Measurements from ENCODE around the gene NACA. TPM values are rescaled to one million over a fixed set of nuclear protein-coding genes. Genes with fewer than 3 reads are reported as not detected.
A peak's percentile ranks its signal among the peaks of the same experiment; 100 is the strongest.
"Not testable (repeated sequence)": the region's sequence is repeated elsewhere in the genome, so short reads cannot be mapped to it uniquely, and the experiment has no call there.

The NACA gene
- total RNA-seq, 2 donors from 2014 or later: 1,074 to 1,104 TPM

GRCh38 chr12:56715798-56716197 lies 9.3 kb downstream of the NACA start:
- peak in 1 of 2 donors; percentile 2 for ATAC-seq
- Mint-ChIP-seq H3K36me3 (peaks cover 46 to 79% of the 10 kb centered on the region in 2 donors), H3K27ac (peak overlapping the region; percentile 38 to 64), H3K9me3 (no peaks in the 10 kb centered on the region)
- DNase-seq (ENCODE audit: low spot score in 2 of 2): no peak

- H3K36me3 Mint-ChIP-seq: peaks cover 33 to 66% of the 10 kb centered on the region in 2 donors
- ATAC-seq: peak in 1 of 2 donors; percentile 12
- no peak overlapping the region for H3K27ac Mint-ChIP-seq
- no peaks in the 10 kb centered on the region for H3K9me3 Mint-ChIP-seq
- no peak for DNase-seq (ENCODE audit: low spot score in 2 of 2)
Observed at GRCh38 chr12:56714431-56714929, 10.6 kb downstream of the NACA start.

GRCh38 chr12:56713345-56713744 lies 11.8 kb downstream of the NACA start:
- Mint-ChIP-seq H3K9me3 (no peaks in the 10 kb centered on the region), H3K27ac (no peak overlapping the region)

GRCh38 chr12:56709759-56710376 lies 15.2 kb downstream of the NACA start:
- Mint-ChIP-seq H3K36me3 (peaks cover 21 to 33% of the 10 kb centered on the region in 2 donors), H3K27ac (no peak overlapping the region), H3K9me3 (no peaks in the 10 kb centered on the region)
- DNase-seq (ENCODE audit: low spot score in 2 of 2) (no peak), ATAC-seq (peak; percentile 29 to 35)

More at GRCh38 chr12:56713345-56713744, 11.8 kb downstream of the NACA start:
- DNase-seq (ENCODE audit: low spot score in 2 of 2): no peak
- peaks cover 32 to 57% of the 10 kb centered on the region in 2 donors for H3K36me3 Mint-ChIP-seq
- ATAC-seq: no peak

GRCh38 chr12:56704522-56704921 lies 20.6 kb downstream of the NACA start:
- DNase-seq (ENCODE audit: low spot score in 2 of 2): peak in 1 of 2 donors; percentile 23
- ATAC-seq, H3K27ac Mint-ChIP-seq, H3K9me3 Mint-ChIP-seq, H3K36me3 Mint-ChIP-seq: not testable (repeated sequence)

GRCh38 chr12:56699020-56699661 lies 26.0 kb downstream of the NACA start:
- Mint-ChIP-seq H3K36me3 (peaks cover 0 to 6% of the 10 kb centered on the region in 2 donors), H3K27ac (no peak overlapping the region), H3K9me3 (no peaks in the 10 kb centered on the region)
- ATAC-seq (no peak), DNase-seq (ENCODE audit: low spot score in 2 of 2) (no peak)

GRCh38 chr12:56695327-56696101 lies 29.6 kb downstream of the NACA start:
- H3K9me3 Mint-ChIP-seq: no peaks in the 10 kb centered on the region
- no peak for ATAC-seq
- H3K27ac Mint-ChIP-seq: no peak overlapping the region
- DNase-seq (ENCODE audit: low spot score in 2 of 2): peak in 1 of 2 donors; percentile 4
- peaks cover 0 to under 1% of the 10 kb centered on the region in 2 donors for H3K36me3 Mint-ChIP-seq

GRCh38 chr12:56694161-56694560 lies 30.9 kb downstream of the NACA start:
- Mint-ChIP-seq H3K36me3 (peaks cover 0 to under 1% of the 10 kb centered on the region in 2 donors), H3K9me3 (no peaks in the 10 kb centered on the region), H3K27ac (no peak overlapping the region)
- no peak for ATAC-seq
- no peak for DNase-seq (ENCODE audit: low spot score in 2 of 2)

GRCh38 chr12:56688846-56689109 lies 36.3 kb downstream of the NACA start:
- DNase-seq (ENCODE audit: low spot score in 2 of 2): no peak
- no peaks in the 10 kb centered on the region for H3K9me3 Mint-ChIP-seq
- H3K36me3 Mint-ChIP-seq: peaks cover 35 to 45% of the 10 kb centered on the region in 2 donors
- ATAC-seq: no peak
- peak overlapping the region; percentile 99 to 100 for H3K27ac Mint-ChIP-seq

- peak; percentile 81 to 86 for ATAC-seq
- H3K36me3 Mint-ChIP-seq: peaks cover 37 to 47% of the 10 kb centered on the region in 2 donors
- H3K27ac Mint-ChIP-seq: peak within 1 kb of the TSS; percentile 99 to 100
Observed at GRCh38 chr12:56688129-56688845, 36.8 kb downstream of the NACA start, which contains the start of gene PTGES3. TSS of gene PTGES3 (minus strand) at chr12:56688284. CDS start at chr12:56687999, 285 bp downstream.

GRCh38 chr12:56687223-56688128 lies 37.6 kb downstream of the NACA start:
- ATAC-seq: peak; percentile 0 to 43
- DNase-seq (ENCODE audit: low spot score in 2 of 2): peak; percentile 47 to 78
- H3K36me3 Mint-ChIP-seq: peaks cover 38 to 47% of the 10 kb centered on the region in 2 donors
- H3K9me3 Mint-ChIP-seq: no peaks in the 10 kb centered on the region
- H3K27ac Mint-ChIP-seq: peak overlapping the region; percentile 98 to 100

More at GRCh38 chr12:56688129-56688845, 36.8 kb downstream of the NACA start, which contains the start of gene PTGES3:
- peak; percentile 98 for DNase-seq (ENCODE audit: low spot score in 2 of 2)
- H3K9me3 Mint-ChIP-seq: no peaks in the 10 kb centered on the region

GRCh38 chr12:56684745-56685359 lies 40.2 kb downstream of the NACA start:
- DNase-seq (ENCODE audit: low spot score in 2 of 2): peak in 1 of 2 donors; percentile 25
- H3K9me3 Mint-ChIP-seq: no peaks in the 10 kb centered on the region
- peak overlapping the region; percentile 98 to 100 for H3K27ac Mint-ChIP-seq
- ATAC-seq: no peak
- H3K36me3 Mint-ChIP-seq: peaks cover 49 to 54% of the 10 kb centered on the region in 2 donors

GRCh38 chr12:56682323-56682722 lies 42.8 kb downstream of the NACA start:
- Mint-ChIP-seq H3K9me3 (no peaks in the 10 kb centered on the region), H3K36me3 (peaks cover 37 to 53% of the 10 kb centered on the region in 2 donors), H3K27ac (peak overlapping the region; percentile 70 to 89)
- peak in 1 of 2 donors; percentile 25 for DNase-seq (ENCODE audit: low spot score in 2 of 2)
- ATAC-seq: no peak

- peak in 1 of 2 donors; percentile 11 for DNase-seq (ENCODE audit: low spot score in 2 of 2)
- Mint-ChIP-seq H3K9me3 (no peaks in the 10 kb centered on the region), H3K27ac (peak overlapping the region in 1 of 2 donors; percentile 91), H3K36me3 (peaks cover 21 to 42% of the 10 kb centered on the region in 2 donors)
- ATAC-seq: no peak
Observed at GRCh38 chr12:56679883-56680575, 45.1 kb downstream of the NACA start.

Measured in activated naive CD4-positive, alpha-beta T cell treated with anti-CD3 and anti-CD28 coated beads, Interleukin-2, amount 50 U/mL, for 72 hours (primary cell).